BE2C (cell line): Measurements from ENCODE around the gene DNTT.

Experiments
- DNase-seq: peaks from one replicate; pipeline ENCODE4 v3.0.0-alpha.2; 2020
- H3K27me3 ChIP-seq: fragments of 250-450 bp; sonication (Bioruptor Pico); 2 replicates; pipeline ENCODE4 v1.5.1; 2020; ENCODE audit warnings: mild to moderate bottlenecking
- H3K36me3 ChIP-seq: fragments of 250-450 bp; sonication (Bioruptor Pico); 2 replicates; pipeline ENCODE4 v1.5.1; 2020; ENCODE audit warnings: mild to moderate bottlenecking
- H3K4me1 ChIP-seq: fragments of 250-450 bp; sonication (Bioruptor Pico); 2 replicates; pipeline ENCODE4 v1.5.1; 2020
- H3K4me3 ChIP-seq: 2 replicates; pipeline ENCODE4 v1.5.1; 2011; ENCODE audit warnings: low read depth, low read length
- H3K9me3 ChIP-seq: fragments of 250-450 bp; sonication (Bioruptor Pico); 2 replicates; pipeline ENCODE4 v1.5.1; 2020
- TF ChIP-seq, protein P1 (sequence below): IDR thresholded peaks from 2 replicates; pipeline ENCODE4 v1.5.1; 2012; ENCODE audit warnings: mild to moderate bottlenecking, low read depth, low read length

Gene DNTT

DNA sequence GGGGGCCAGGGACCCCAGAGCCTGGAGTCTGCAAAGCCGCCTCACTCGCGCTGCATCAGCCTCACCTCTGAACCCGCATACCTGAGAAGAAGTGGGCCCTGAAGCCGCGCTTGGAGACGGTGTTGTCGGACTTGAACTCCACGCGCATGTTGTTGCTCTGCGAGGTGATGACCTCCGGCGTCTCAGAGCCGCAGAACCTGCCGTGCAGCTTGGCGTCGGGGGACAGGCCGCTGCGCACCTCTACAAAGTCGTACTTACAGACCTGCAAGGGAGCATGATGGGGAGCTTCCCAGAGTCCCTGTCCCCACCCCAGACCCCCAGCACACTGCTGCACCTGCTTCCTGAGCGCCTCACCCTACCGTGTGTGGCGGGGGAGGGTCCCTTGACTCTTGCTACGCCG is 80.3 kb downstream of the DNTT start:
- Histone ChIP-seq H3K27me3 (0 out of 2 replicates have a peak, but pooled peaks cover 3% of the 10 kb centered on the region), H3K4me3 (no peak overlapping the region), H3K36me3 (no peaks in the 10 kb centered on the region), H3K9me3 (no peaks in the 10 kb centered on the region), H3K4me1 (no peaks in the 10 kb centered on the region)
- TF ChIP-seq, protein P1, sequence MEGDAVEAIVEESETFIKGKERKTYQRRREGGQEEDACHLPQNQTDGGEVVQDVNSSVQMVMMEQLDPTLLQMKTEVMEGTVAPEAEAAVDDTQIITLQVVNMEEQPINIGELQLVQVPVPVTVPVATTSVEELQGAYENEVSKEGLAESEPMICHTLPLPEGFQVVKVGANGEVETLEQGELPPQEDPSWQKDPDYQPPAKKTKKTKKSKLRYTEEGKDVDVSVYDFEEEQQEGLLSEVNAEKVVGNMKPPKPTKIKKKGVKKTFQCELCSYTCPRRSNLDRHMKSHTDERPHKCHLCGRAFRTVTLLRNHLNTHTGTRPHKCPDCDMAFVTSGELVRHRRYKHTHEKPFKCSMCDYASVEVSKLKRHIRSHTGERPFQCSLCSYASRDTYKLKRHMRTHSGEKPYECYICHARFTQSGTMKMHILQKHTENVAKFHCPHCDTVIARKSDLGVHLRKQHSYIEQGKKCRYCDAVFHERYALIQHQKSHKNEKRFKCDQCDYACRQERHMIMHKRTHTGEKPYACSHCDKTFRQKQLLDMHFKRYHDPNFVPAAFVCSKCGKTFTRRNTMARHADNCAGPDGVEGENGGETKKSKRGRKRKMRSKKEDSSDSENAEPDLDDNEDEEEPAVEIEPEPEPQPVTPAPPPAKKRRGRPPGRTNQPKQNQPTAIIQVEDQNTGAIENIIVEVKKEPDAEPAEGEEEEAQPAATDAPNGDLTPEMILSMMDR, result no peak
- no peak for DNase-seq

DNA sequence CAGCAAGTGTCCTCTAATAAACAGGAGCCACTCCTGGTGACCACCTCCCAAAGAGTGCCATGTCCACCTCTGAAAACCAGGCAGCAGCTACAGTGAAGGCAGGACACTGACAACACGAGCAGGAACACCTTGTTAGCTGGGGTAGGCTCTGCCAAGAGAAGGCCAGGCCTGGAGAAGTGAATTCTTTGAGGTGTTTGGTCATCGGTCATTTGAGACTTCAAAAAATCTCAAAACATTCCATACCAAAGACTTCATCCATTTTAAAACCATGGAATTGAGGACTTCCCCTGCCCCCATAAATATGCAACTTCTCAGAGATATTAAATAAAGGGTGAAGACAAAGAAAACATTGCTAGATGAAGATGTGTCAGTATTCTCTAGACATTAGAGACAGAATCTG is 82.9 kb downstream of the DNTT start:
- no peak for DNase-seq
- no peaks in the 10 kb centered on the region for H3K36me3 ChIP-seq
- 0 out of 2 replicates have a peak, but pooled peaks cover 3% of the 10 kb centered on the region for H3K27me3 ChIP-seq
- no peaks in the 10 kb centered on the region for H3K4me1 ChIP-seq
- TF ChIP-seq, protein P1, result no peak
- H3K4me3 ChIP-seq, result no peak overlapping the region
- H3K9me3 ChIP-seq, result no peaks in the 10 kb centered on the region; the same call in 1 of the 2 replicates

DNA sequence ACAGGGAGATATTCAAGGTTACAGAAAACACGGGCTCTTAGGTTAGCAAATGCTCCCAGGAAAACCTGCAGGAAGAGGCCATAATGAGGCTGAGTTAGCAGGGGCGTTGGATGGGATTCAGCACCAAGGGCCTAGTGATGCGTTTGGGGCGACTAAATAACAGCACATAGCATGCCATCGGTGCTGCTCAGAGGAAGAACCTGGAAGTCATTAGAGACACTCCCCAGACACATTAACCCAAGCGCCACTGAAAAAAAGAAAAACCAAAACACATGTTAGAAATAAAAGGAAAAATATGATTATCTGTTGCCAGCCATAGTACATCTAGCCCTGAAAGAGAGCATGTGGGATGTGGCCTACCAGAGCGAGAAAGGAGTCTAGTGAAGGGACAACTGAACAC is 83.4 kb downstream of the DNTT start:
- no peaks in the 10 kb centered on the region; the same call in 1 of the 2 replicates for H3K9me3 ChIP-seq
- no peak for DNase-seq
- H3K4me3 ChIP-seq, result no peak overlapping the region
- H3K36me3 ChIP-seq, result no peaks in the 10 kb centered on the region
- TF ChIP-seq, protein P1, result no peak
- H3K27me3 ChIP-seq, result 0 out of 2 replicates have a peak, but pooled peaks cover 3% of the 10 kb centered on the region
- H3K4me1 ChIP-seq, result no peaks in the 10 kb centered on the region
